K562 (cell line): ENCODE data around the gene CCKAR. TPM values are rescaled to one million over a fixed set of nuclear protein-coding genes. Genes with fewer than 3 reads are reported as not detected.

Experiments
- ATAC-seq: fragments of 200-7000 bp; cut with Tn5 transposase; 3 replicates; pipeline ENCODE4 v1.9.1; 2020; ENCODE audit warnings: moderate library complexity
- BruUV-seq: library from RNA; stranded (reverse); fragments of 400-500 nt; replicated peaks from 2 replicates; lab custom pipeline; 2021; lab: Mats Ljungman, UMichigan
- CTCF ChIA-PET: fragments of 300-600 bp; formaldehyde crosslinking; extraction: SDS; loops from one replicate; lab custom pipeline; 2021; ENCODE audit warnings: low intra/inter-chr PET ratio; lab: Yijun Ruan, JAX
- POLR2A ChIA-PET: fragments of 300-600, 350-650 bp; sonication (Branson Sonifier 250); formaldehyde crosslinking; extraction: SDS; loops from one replicate; lab custom pipeline; 2021; ENCODE audit warnings: antibody characterized with exemption, inconsistent platforms; lab: Yijun Ruan, JAX
- DNase-seq, 4 experiments: peaks; one replicate each; pipeline versions ENCODE4 v3.0.0 to v3.0.0-alpha.2; 2011 to 2018; ENCODE audit warnings: low spot score in 3 of 4, mixed read lengths in 3 of 4; ENCODE audit errors: extremely low read depth in 1 of 4
- FAIRE-seq: peaks from 2 replicates; lab custom pipeline; 2011; peaks lifted over from hg19 to GRCh38; lab: Jason Lieb, UNC
- H2AFZ ChIP-seq: 2 replicates; pipeline ENCODE4 v1.6.0; 2011; ENCODE audit warnings: low read depth, low read length, control low read depth, inconsistent platforms
- H3K27ac ChIP-seq: fragments of 200-600 bp; 3 replicates; pipeline ENCODE4 v1.8.0; 2011; ENCODE audit warnings: low read depth, mild to moderate bottlenecking, control low read depth, inconsistent platforms, low read length, moderate library complexity, mixed read lengths; ENCODE audit errors: extremely low read depth
- H3K27me3 ChIP-seq, 2 experiments: fragments of 300-600 bp in 1 of 2; 2 replicates in 1 of 2; 3 replicates in 1 of 2; pipeline versions ENCODE4 v1.6.0 to v1.8.0; 2011; ENCODE audit warnings: inconsistent platforms in 2 of 2, low read length in 2 of 2, mild to moderate bottlenecking in 1 of 2, mixed read lengths in 1 of 2, moderate library complexity in 1 of 2; ENCODE audit not compliant: control insufficient read depth in 2 of 2, insufficient read depth in 2 of 2
- H3K36me3 ChIP-seq: fragments of 300-600 bp; 3 replicates; pipeline ENCODE4 v1.8.0; 2011; ENCODE audit warnings: mild to moderate bottlenecking, low read length, inconsistent platforms; ENCODE audit not compliant: control insufficient read depth, insufficient read depth
- H3K4me1 ChIP-seq, 2 experiments: fragments of 200-600 bp in 1 of 2; replicated peaks in 1 of 2; 2 replicates in 1 of 2; 3 replicates in 1 of 2; pipeline versions ENCODE4 v1.5.1 to v1.8.0; 2011; ENCODE audit warnings: inconsistent platforms in 2 of 2, low read length in 2 of 2, mild to moderate bottlenecking in 1 of 2, mixed read lengths in 1 of 2, moderate library complexity in 1 of 2; ENCODE audit not compliant: control insufficient read depth in 2 of 2, insufficient read depth in 2 of 2
- H3K4me2 ChIP-seq: 2 replicates; pipeline ENCODE4 v1.6.1; 2011; ENCODE audit warnings: low read length, control low read depth, inconsistent platforms, mixed read lengths; ENCODE audit not compliant: insufficient read depth
- H3K4me3 ChIP-seq: fragments of 200-600 bp; sonication (generic), shearing (Covaris generic); 2 replicates; pipeline ENCODE4 v1.5.1; 2016; ENCODE audit warnings: control low read depth, inconsistent platforms
- H3K79me2 ChIP-seq: fragments of 200-600 bp; 3 replicates; pipeline ENCODE4 v1.8.0; 2011; ENCODE audit warnings: low read length, inconsistent platforms; ENCODE audit not compliant: control insufficient read depth, insufficient read depth
- H3K9ac ChIP-seq, 2 experiments: 2 replicates each; pipeline versions ENCODE4 v1.6.0 to v1.6.1; 2011; ENCODE audit warnings: low read depth in 2 of 2, low read length in 2 of 2, control low read depth in 1 of 2, inconsistent platforms in 1 of 2, mild to moderate bottlenecking in 1 of 2, mixed read lengths in 1 of 2; ENCODE audit not compliant: insufficient read depth in 1 of 2
- H3K9me1 ChIP-seq: one replicate; pipeline ENCODE4 v1.6.0; 2011; ENCODE audit warnings: inconsistent platforms, mild to moderate bottlenecking, low read length, moderate library complexity; ENCODE audit not compliant: control insufficient read depth, insufficient read depth
- H3K9me3 ChIP-seq: replicated peaks from 2 replicates; pipeline ENCODE4 v1.5.1; 2011; ENCODE audit warnings: low read depth, low read length, inconsistent platforms; ENCODE audit not compliant: control insufficient read depth, insufficient read depth
- H4K20me1 ChIP-seq: replicated peaks from 2 replicates; pipeline ENCODE4 v1.6.1; 2011; ENCODE audit warnings: low read length, inconsistent platforms, mixed read lengths; ENCODE audit not compliant: control insufficient read depth, insufficient read depth
- ARID1B ChIP-seq: fragments of 450-650 bp; IDR thresholded peaks from 2 replicates; pipeline ENCODE4 v1.6.1; 2016; ENCODE audit warnings: antibody characterized with exemption, mild to moderate bottlenecking, inconsistent platforms
- ARNT ChIP-seq, 2 experiments: fragments of 450-650 bp; IDR thresholded peaks; 2 replicates each; pipeline ENCODE4 v1.6.1; 2016; ENCODE audit warnings: mild to moderate bottlenecking in 1 of 2
- CEBPB ChIP-seq: fragments of 450-650 bp; IDR thresholded peaks from 2 replicates; pipeline ENCODE4 v1.6.1; 2016; ENCODE audit warnings: missing genetic modification characterization, missing compliant biosample characterization
- EHMT2 ChIP-seq: fragments of 450-650 bp; IDR thresholded peaks from 2 replicates; pipeline ENCODE4 v1.6.1; 2018; ENCODE audit warnings: antibody characterized with exemption
- GATAD2A ChIP-seq: fragments of 450-650 bp; IDR thresholded peaks from 2 replicates; pipeline ENCODE4 v1.6.1; 2017
- GATAD2B ChIP-seq: fragments of 450-650 bp; IDR thresholded peaks from 2 replicates; pipeline ENCODE4 v1.6.1; 2017; ENCODE audit warnings: mild to moderate bottlenecking, borderline replicate concordance
- GTF2A2 ChIP-seq: IDR thresholded peaks from 2 replicates; pipeline ENCODE4 v1.6.1; 2016; ENCODE audit warnings: mild to moderate bottlenecking, missing genetic modification characterization, missing compliant biosample characterization
- KDM4B ChIP-seq, 2 experiments: fragments of 450-650 bp in 1 of 2; sonication (generic) in 1 of 2; IDR thresholded peaks; 2 replicates each; pipeline ENCODE4 v1.6.1; 2016 to 2017; ENCODE audit warnings: borderline replicate concordance in 2 of 2, antibody characterized with exemption in 1 of 2, low read depth in 1 of 2, mild to moderate bottlenecking in 1 of 2
- MYNN ChIP-seq, 2 experiments: sonication (generic); formaldehyde crosslinking in 1 of 2; IDR thresholded peaks; 2 replicates each; pipeline versions ENCODE4 v1.5.0 to v1.6.1; 2016 to 2020; ENCODE audit warnings: antibody characterized with exemption in 1 of 2, missing genetic modification reagents in 1 of 2
- RNF2 ChIP-seq: sonication (generic); IDR thresholded peaks from 2 replicates; pipeline ENCODE4 v1.6.1; 2016
- SIN3A ChIP-seq, 2 experiments: fragments of 150-350 bp in 1 of 2; IDR thresholded peaks; 2 replicates each; pipeline ENCODE4 v1.6.1; 2011 to 2016; ENCODE audit warnings: borderline replicate concordance in 2 of 2, low read depth in 2 of 2, low read length in 2 of 2, mild to moderate bottlenecking in 2 of 2, moderate library complexity in 2 of 2; ENCODE audit not compliant: control insufficient read depth in 1 of 2
- TCFL5 ChIP-seq: fragments of 250-450 bp; sonication (Bioruptor Pico); conservative IDR thresholded peaks from 2 replicates; pipeline ENCODE4 v1.6.1; 2021; ENCODE audit warnings: mild to moderate bottlenecking, moderate library complexity, matching md5 sums
- ZEB2 ChIP-seq: fragments of 450-650 bp; IDR thresholded peaks from 2 replicates; pipeline ENCODE4 v1.6.1; 2016
- ZNF165 ChIP-seq: fragments of 250-450 bp; sonication (Bioruptor Pico); IDR thresholded peaks from 2 replicates; pipeline ENCODE4 v1.4.0; 2020; ENCODE audit warnings: borderline replicate concordance
- WGBS: fragments of 100-300 bp; shearing (Covaris generic); methylation state at CpG from one replicate; pipeline ENCODE4 v1.1.6; 2016; ENCODE audit warnings: low coverage, mixed read lengths; ENCODE audit not compliant: insufficient coverage; ENCODE audit errors: missing lambda C conversion rate; 5-methylcytosine and 5-hydroxymethylcytosine counted together
- in situ Hi-C: fragments of 300-500 bp; cut with MboI; formaldehyde crosslinking; loops from 4 replicates; pipeline ENCODE4 v1.15.0; 2018; ENCODE audit warnings: inconsistent platforms, mixed read lengths
- intact Hi-C: fragments of 100-400 bp; cut with micrococcal nuclease; formaldehyde crosslinking; loops from 2 replicates; pipeline ENCODE4 v1.14.2; 2022
- polyA plus RNA-seq, 8 experiments: library from polyadenylated mRNA; depleted of rRNA in 4 of 8; stranded (reverse) in 5 of 8; unstranded in 3 of 8; fragments of >200 nt; fragmentation: Nextera tagmentation in 2 of 8; fragmentation: Illumina TruSeq in 1 of 8; extraction: Ambion mirVana in 2 of 8; extraction: Trizol in 1 of 8; gene quantifications; 2 replicates each; pipeline versions ENCODE4 v1.2.1 to v1.2.3, GENCODE V29; 2011 to 2014; ENCODE audit warnings: inconsistent platforms in 1 of 8, missing spikeins in 1 of 8
- total RNA-seq, 7 experiments: library from RNA; depleted of rRNA in 6 of 7; stranded (reverse); fragments of >200 nt in 6 of 7; fragmentation: Illumina TruSeq in 2 of 7; extraction: Trizol in 2 of 7; gene quantifications; 2 replicates each; pipeline versions ENCODE4 v1.2.1 to v1.2.3, GENCODE V29; 2011 to 2021; ENCODE audit warnings: low replicate concordance in 1 of 7
- TF ChIP-seq, protein P1 (sequence below): sonication (generic); formaldehyde crosslinking; IDR thresholded peaks from 2 replicates; pipeline ENCODE4 v1.8.1; 2023; ENCODE audit warnings: mild to moderate bottlenecking, missing genetic modification reagents
- TF ChIP-seq, protein P2 (sequence below): fragments of 250-450 bp; sonication (Bioruptor Pico); IDR thresholded peaks from 2 replicates; pipeline ENCODE4 v1.8.0; 2021; ENCODE audit warnings: moderate library complexity, mild to moderate bottlenecking, inconsistent platforms
- TF ChIP-seq, protein P3 (sequence below): fragments of 450-650 bp; IDR thresholded peaks from 2 replicates; pipeline ENCODE4 v1.6.1; 2014; ENCODE audit warnings: low read depth, mild to moderate bottlenecking, moderate library complexity, borderline replicate concordance

The CCKAR gene
- total and polyA plus RNA-seq, 9 of the 15 experiments (the other 6 are each of a cell fraction or from before 2014, with no cell fraction given) = not detected

DNA sequence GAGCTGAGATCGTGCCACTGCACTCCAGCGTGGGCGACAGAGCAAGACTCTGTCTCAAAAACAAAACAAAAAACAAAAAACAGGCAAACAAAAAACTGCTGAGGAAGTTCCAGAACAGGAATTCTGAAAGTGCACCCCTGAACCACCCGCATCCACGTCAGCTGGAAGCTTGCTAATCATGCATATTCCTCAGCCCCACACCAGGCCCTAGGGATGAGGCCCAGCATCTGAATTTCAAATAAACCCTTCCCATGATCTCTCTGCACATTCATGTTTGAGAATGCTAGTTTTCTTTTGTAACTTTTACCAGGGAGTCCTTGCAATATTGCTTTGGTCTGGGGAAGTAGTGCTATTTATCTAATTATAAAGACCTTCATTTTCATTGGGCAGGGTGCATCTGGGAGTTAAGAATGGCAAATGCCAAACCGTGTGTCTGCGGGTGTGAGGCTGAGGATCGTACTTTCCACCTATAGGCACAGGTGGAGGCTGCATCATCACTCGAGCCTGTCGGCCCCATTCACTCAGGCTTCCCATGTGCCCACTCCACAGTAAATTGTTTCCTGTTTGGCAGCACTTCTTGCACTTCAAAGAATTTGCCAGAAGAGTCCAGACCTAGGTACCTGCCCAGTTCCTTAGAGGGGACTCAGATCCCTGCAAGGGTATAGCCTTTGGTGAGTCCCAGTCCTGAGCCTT lies 23.6 kb downstream of the CCKAR start:
- Histone ChIP-seq H3K9me1 (no peaks in the 10 kb centered on the region), H3K27me3 (peaks cover 15 to 36% of the 10 kb centered on the region in 2 experiments; a peak in 4 of 5 replicates), H3K4me2 (no peak overlapping the region), H3K9ac (no peak overlapping the region), H3K4me3 (no peak overlapping the region), H3K79me2 (no peaks in the 10 kb centered on the region), H3K4me1 (no peaks in the 10 kb centered on the region), H2AFZ (no peak overlapping the region), H3K27ac (no peak overlapping the region), H3K9me3 (peaks cover 4% of the 10 kb centered on the region), H4K20me1 (no peaks in the 10 kb centered on the region), H3K36me3 (no peaks in the 10 kb centered on the region)
- ATAC-seq (no peak), DNase-seq (no peak), FAIRE-seq (no peak)
- CTCF ChIA-PET = no interaction called here
- under 1% methylated on average over 10 of the region's 10 CpGs for WGBS
- POLR2A ChIA-PET = no interaction called here
- BruUV-seq = no TSS peak
- intact Hi-C loops = no loop called here
- in situ Hi-C loops = no loop called here
- TF ChIP-seq GATAD2B = no peak
- TF ChIP-seq ZNF165 = no peak
- TF ChIP-seq, protein P1, sequence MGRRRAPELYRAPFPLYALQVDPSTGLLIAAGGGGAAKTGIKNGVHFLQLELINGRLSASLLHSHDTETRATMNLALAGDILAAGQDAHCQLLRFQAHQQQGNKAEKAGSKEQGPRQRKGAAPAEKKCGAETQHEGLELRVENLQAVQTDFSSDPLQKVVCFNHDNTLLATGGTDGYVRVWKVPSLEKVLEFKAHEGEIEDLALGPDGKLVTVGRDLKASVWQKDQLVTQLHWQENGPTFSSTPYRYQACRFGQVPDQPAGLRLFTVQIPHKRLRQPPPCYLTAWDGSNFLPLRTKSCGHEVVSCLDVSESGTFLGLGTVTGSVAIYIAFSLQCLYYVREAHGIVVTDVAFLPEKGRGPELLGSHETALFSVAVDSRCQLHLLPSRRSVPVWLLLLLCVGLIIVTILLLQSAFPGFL (CRISPR knock-in tag) = no peak
- no peak for TF ChIP-seq TCFL5 (CRISPR knock-in tag)
- no peak for TF ChIP-seq SIN3A (IDR thresholded peaks at IDR 0.05; ENCODE audit: borderline replicate concordance in 2 of 2, control insufficient read depth in 1 of 2, low read depth in 2 of 2, low read length in 2 of 2)
- TF ChIP-seq KDM4B (IDR thresholded peaks at IDR 0.05; ENCODE audit: borderline replicate concordance in 2 of 2, low read depth in 1 of 2) = no peak
- no peak for TF ChIP-seq GATAD2A
- TF ChIP-seq ZEB2 = no peak
- no peak for TF ChIP-seq GTF2A2 (tag)
- TF ChIP-seq MYNN (IDR thresholded peaks at IDR 0.05) = no peak
- no peak for TF ChIP-seq MYNN (CRISPR knock-in tag; IDR thresholded peaks at IDR 0.05)
- TF ChIP-seq, protein P2, sequence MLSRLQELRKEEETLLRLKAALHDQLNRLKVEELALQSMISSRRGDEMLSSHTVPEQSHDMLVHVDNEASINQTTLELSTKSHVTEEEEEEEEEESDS = no peak
- no peak for TF ChIP-seq EHMT2
- TF ChIP-seq ARNT (IDR thresholded peaks at IDR 0.05) = no peak
- TF ChIP-seq RNF2 = no peak
- TF ChIP-seq ARID1B = no peak
- TF ChIP-seq CEBPB = no peak
- TF ChIP-seq, protein P3, sequence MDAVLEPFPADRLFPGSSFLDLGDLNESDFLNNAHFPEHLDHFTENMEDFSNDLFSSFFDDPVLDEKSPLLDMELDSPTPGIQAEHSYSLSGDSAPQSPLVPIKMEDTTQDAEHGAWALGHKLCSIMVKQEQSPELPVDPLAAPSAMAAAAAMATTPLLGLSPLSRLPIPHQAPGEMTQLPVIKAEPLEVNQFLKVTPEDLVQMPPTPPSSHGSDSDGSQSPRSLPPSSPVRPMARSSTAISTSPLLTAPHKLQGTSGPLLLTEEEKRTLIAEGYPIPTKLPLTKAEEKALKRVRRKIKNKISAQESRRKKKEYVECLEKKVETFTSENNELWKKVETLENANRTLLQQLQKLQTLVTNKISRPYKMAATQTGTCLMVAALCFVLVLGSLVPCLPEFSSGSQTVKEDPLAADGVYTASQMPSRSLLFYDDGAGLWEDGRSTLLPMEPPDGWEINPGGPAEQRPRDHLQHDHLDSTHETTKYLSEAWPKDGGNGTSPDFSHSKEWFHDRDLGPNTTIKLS = no peak
- TF ChIP-seq, all 486 proteins: peak for 0
